VCaP (cell line): ENCODE data around the gene CCDC134.
"Not testable (repeated sequence)": the region's sequence is repeated elsewhere in the genome, so short reads cannot be mapped to it uniquely, and the experiment has no call there.

Experiments
- H3K27ac ChIP-seq: fragments of 450-650 bp; 2 replicates; pipeline ENCODE4 v1.5.1; 2017
- CTCF ChIP-seq: fragments of 450-650 bp; conservative IDR thresholded peaks from 2 replicates; pipeline ENCODE4 v1.5.1; 2017; ENCODE audit warnings: mild to moderate bottlenecking, moderate library complexity

CCDC134 gene

GRCh38 chr22:41862530-41863266 is 62.2 kb downstream of the CCDC134 start:
- TF ChIP-seq CTCF, result no peak
- H3K27ac ChIP-seq, result no peak overlapping the region

- TF ChIP-seq CTCF, result no peak
- H3K27ac ChIP-seq, result no peak overlapping the region
Observed at GRCh38 chr22:41863472-41863871, 63.0 kb downstream of the CCDC134 start.

- no peak overlapping the region for H3K27ac ChIP-seq
- no peak for TF ChIP-seq CTCF
Observed at GRCh38 chr22:41868556-41868955, 68.1 kb downstream of the CCDC134 start.

GRCh38 chr22:41870081-41870480 is 69.6 kb downstream of the CCDC134 start:
- H3K27ac ChIP-seq, result not testable (repeated sequence)

- H3K27ac ChIP-seq, result no peak overlapping the region
- TF ChIP-seq CTCF, result no peak
Observed at GRCh38 chr22:41870786-41871185, 70.3 kb downstream of the CCDC134 start.

GRCh38 chr22:41873391-41873790 is 72.9 kb downstream of the CCDC134 start:
- H3K27ac ChIP-seq, result no peak overlapping the region
- no peak for TF ChIP-seq CTCF

GRCh38 chr22:41874090-41874489 is 73.6 kb downstream of the CCDC134 start:
- TF ChIP-seq CTCF, result no peak
- no peak overlapping the region for H3K27ac ChIP-seq

- no peak overlapping the region for H3K27ac ChIP-seq
- no peak for TF ChIP-seq CTCF
Observed at GRCh38 chr22:41875531-41876270, 75.2 kb downstream of the CCDC134 start.
